PFSK-1 (cell line): ENCODE data around the gene MYCBPAP.

Experiments
- POLR2AphosphoS5 ChIP-seq: IDR thresholded peaks from 2 replicates; pipeline ENCODE4 v1.6.1; 2012; ENCODE audit warnings: low read depth, mild to moderate bottlenecking, control low read depth, low read length, moderate library complexity
- TF ChIP-seq, protein P1 (sequence below), 2 experiments: IDR thresholded peaks; 2 replicates each; pipeline versions ENCODE4 v1.6.1 to v1.8.0; 2011 to 2012; ENCODE audit warnings: low read depth in 2 of 2, low read length in 2 of 2, control low read depth in 1 of 2, inconsistent platforms in 1 of 2, mild to moderate bottlenecking in 1 of 2, moderate library complexity in 1 of 2; ENCODE audit not compliant: insufficient read depth in 1 of 2

GRCh38 chr17:50551433-50551815 is 43.2 kb downstream of the MYCBPAP start:
- no peak for TF ChIP-seq POLR2AphosphoS5
- TF ChIP-seq, protein P1, sequence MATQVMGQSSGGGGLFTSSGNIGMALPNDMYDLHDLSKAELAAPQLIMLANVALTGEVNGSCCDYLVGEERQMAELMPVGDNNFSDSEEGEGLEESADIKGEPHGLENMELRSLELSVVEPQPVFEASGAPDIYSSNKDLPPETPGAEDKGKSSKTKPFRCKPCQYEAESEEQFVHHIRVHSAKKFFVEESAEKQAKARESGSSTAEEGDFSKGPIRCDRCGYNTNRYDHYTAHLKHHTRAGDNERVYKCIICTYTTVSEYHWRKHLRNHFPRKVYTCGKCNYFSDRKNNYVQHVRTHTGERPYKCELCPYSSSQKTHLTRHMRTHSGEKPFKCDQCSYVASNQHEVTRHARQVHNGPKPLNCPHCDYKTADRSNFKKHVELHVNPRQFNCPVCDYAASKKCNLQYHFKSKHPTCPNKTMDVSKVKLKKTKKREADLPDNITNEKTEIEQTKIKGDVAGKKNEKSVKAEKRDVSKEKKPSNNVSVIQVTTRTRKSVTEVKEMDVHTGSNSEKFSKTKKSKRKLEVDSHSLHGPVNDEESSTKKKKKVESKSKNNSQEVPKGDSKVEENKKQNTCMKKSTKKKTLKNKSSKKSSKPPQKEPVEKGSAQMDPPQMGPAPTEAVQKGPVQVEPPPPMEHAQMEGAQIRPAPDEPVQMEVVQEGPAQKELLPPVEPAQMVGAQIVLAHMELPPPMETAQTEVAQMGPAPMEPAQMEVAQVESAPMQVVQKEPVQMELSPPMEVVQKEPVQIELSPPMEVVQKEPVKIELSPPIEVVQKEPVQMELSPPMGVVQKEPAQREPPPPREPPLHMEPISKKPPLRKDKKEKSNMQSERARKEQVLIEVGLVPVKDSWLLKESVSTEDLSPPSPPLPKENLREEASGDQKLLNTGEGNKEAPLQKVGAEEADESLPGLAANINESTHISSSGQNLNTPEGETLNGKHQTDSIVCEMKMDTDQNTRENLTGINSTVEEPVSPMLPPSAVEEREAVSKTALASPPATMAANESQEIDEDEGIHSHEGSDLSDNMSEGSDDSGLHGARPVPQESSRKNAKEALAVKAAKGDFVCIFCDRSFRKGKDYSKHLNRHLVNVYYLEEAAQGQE (IDR thresholded peaks at IDR 0.05; ENCODE audit: insufficient read depth in 1 of 2, low read depth in 2 of 2, low read length in 2 of 2): no peak
